K562 (cell line): Measurements from ENCODE around the gene SF3B1. TPM values are rescaled to one million over a fixed set of nuclear protein-coding genes. Genes with fewer than 3 reads are reported as not detected.

ENCODE experiments used
- ARID3A ChIP-seq: IDR thresholded peaks from 2 replicates; pipeline ENCODE4 v1.6.1; 2012; ENCODE audit warnings: low read depth, low read length, improper control_type of control experiment, borderline replicate concordance
- CBFA2T3 ChIP-seq: fragments of 450-650 bp; IDR thresholded peaks from 2 replicates; pipeline ENCODE4 v1.6.1; 2017
- CBX8 ChIP-seq: fragments of 200-600 bp; sonication (generic); IDR thresholded peaks from 2 replicates; pipeline ENCODE4 v1.6.1; 2012; ENCODE audit warnings: borderline replicate concordance, mixed run types, low read depth, mild to moderate bottlenecking, moderate library complexity, mixed read lengths, low read length, control low read depth, inconsistent platforms; ENCODE audit not compliant: poor library complexity, severe bottlenecking; ENCODE audit errors: extremely low read depth
- CLOCK ChIP-seq: fragments of 250-450 bp; sonication (Bioruptor Pico); IDR thresholded peaks from 2 replicates; pipeline ENCODE4 v1.4.0; 2020; ENCODE audit warnings: mild to moderate bottlenecking, moderate library complexity, borderline replicate concordance
- DIDO1 ChIP-seq: fragments of 450-650 bp; IDR thresholded peaks from 2 replicates; pipeline ENCODE4 v1.6.1; 2016; ENCODE audit warnings: low read depth, missing biosample characterization, missing genetic modification characterization
- DPF2 ChIP-seq: fragments of 450-650 bp; IDR thresholded peaks from 2 replicates; pipeline ENCODE4 v1.6.1; 2016
- EHMT2 ChIP-seq: fragments of 450-650 bp; IDR thresholded peaks from 2 replicates; pipeline ENCODE4 v1.6.1; 2018; ENCODE audit warnings: antibody characterized with exemption
- ELF4 ChIP-seq: fragments of 450-650 bp; formaldehyde crosslinking; IDR thresholded peaks from 2 replicates; pipeline ENCODE4 v1.4.0; 2022; ENCODE audit warnings: missing genetic modification characterization
- EP400 ChIP-seq: fragments of 450-650 bp; IDR thresholded peaks from 2 replicates; pipeline ENCODE4 v1.6.1; 2017; ENCODE audit warnings: antibody characterized with exemption, mild to moderate bottlenecking, moderate library complexity
- HMBOX1 ChIP-seq: sonication (generic); IDR thresholded peaks from 2 replicates; pipeline ENCODE4 v1.6.1; 2016
- IRF1 ChIP-seq: sonication (generic); formaldehyde crosslinking; IDR thresholded peaks from 2 replicates; pipeline ENCODE4 v1.8.0; 2022; ENCODE audit warnings: missing genetic modification reagents, mild to moderate bottlenecking, borderline replicate concordance
- MLX ChIP-seq, 2 experiments: fragments of 450-650 bp in 1 of 2; sonication (generic) in 1 of 2; formaldehyde crosslinking; conservative IDR thresholded peaks; 2 replicates each; pipeline versions ENCODE4 v1.4.0 to v1.8.1; 2020 to 2022; ENCODE audit warnings: mild to moderate bottlenecking in 1 of 2, missing genetic modification reagents in 1 of 2
- PHF21A ChIP-seq: fragments of 450-650 bp; IDR thresholded peaks from 2 replicates; pipeline ENCODE4 v1.6.1; 2017; ENCODE audit warnings: low read depth, borderline replicate concordance
- POLR2H ChIP-seq: IDR thresholded peaks from 2 replicates; pipeline ENCODE4 v1.6.1; 2016; ENCODE audit warnings: missing genetic modification characterization, low read depth, mild to moderate bottlenecking, control low read depth, missing compliant biosample characterization, moderate library complexity
- PURB ChIP-seq: sonication (generic); formaldehyde crosslinking; IDR thresholded peaks from 2 replicates; pipeline ENCODE4 v1.9.0; 2021; ENCODE audit warnings: low read depth, mild to moderate bottlenecking, missing genetic modification reagents
- SP1 ChIP-seq: sonication (generic); formaldehyde crosslinking; IDR thresholded peaks from 2 replicates; pipeline ENCODE4 v1.8.1; 2022; ENCODE audit warnings: mild to moderate bottlenecking, missing genetic modification reagents
- TARDBP ChIP-seq: fragments of 450-650 bp; IDR thresholded peaks from 2 replicates; pipeline ENCODE4 v1.6.1; 2016
- ZNF143 ChIP-seq: sonication (generic); formaldehyde crosslinking; IDR thresholded peaks from 2 replicates; pipeline ENCODE4 v1.9.0; 2022; ENCODE audit warnings: mild to moderate bottlenecking, missing genetic modification reagents
- ZNF174 ChIP-seq: fragments of 250-450 bp; sonication (Bioruptor Pico); IDR thresholded peaks from 2 replicates; pipeline ENCODE4 v1.4.0; 2020; ENCODE audit warnings: mild to moderate bottlenecking
- ZNF263 ChIP-seq: sonication (generic); formaldehyde crosslinking; IDR thresholded peaks from 2 replicates; pipeline ENCODE4 v1.8.0; 2022; ENCODE audit warnings: mild to moderate bottlenecking, missing genetic modification reagents, borderline replicate concordance
- ZNF311 ChIP-seq: fragments of 250-450 bp; sonication (Bioruptor Pico); IDR thresholded peaks from 2 replicates; pipeline ENCODE4 v1.4.0; 2020; ENCODE audit warnings: mild to moderate bottlenecking, moderate library complexity
- ZNF766 ChIP-seq: fragments of 200-800 bp; sonication (Bioruptor generic); conservative IDR thresholded peaks from 2 replicates; pipeline ENCODE4 v1.6.1; 2016; ENCODE audit warnings: missing genetic modification characterization, missing compliant biosample characterization
- polyA plus RNA-seq, 8 experiments: library from polyadenylated mRNA; depleted of rRNA in 4 of 8; stranded (reverse) in 5 of 8; unstranded in 3 of 8; fragments of >200 nt; fragmentation: Nextera tagmentation in 2 of 8; fragmentation: Illumina TruSeq in 1 of 8; extraction: Ambion mirVana in 2 of 8; extraction: Trizol in 1 of 8; gene quantifications; 2 replicates each; pipeline versions ENCODE4 v1.2.1 to v1.2.3, GENCODE V29; 2011 to 2014; ENCODE audit warnings: inconsistent platforms in 1 of 8, missing spikeins in 1 of 8
- total RNA-seq, 7 experiments: library from RNA; depleted of rRNA in 6 of 7; stranded (reverse); fragments of >200 nt in 6 of 7; fragmentation: Illumina TruSeq in 2 of 7; extraction: Trizol in 2 of 7; gene quantifications; 2 replicates each; pipeline versions ENCODE4 v1.2.1 to v1.2.3, GENCODE V29; 2011 to 2021; ENCODE audit warnings: low replicate concordance in 1 of 7

Gene SF3B1
- total and polyA plus RNA-seq, 9 of the 15 experiments (the other 6 are each of a cell fraction or from before 2014, with no cell fraction given) = 96.2 to 377 (median 177) TPM

- TF ChIP-seq ZNF311 (CRISPR knock-in tag) = no peak
- TF ChIP-seq ARID3A = no peak
- TF ChIP-seq PURB (CRISPR knock-in tag) = no peak
- no peak for TF ChIP-seq CLOCK (CRISPR knock-in tag)
- TF ChIP-seq EHMT2 = no peak
- no peak for TF ChIP-seq ELF4 (CRISPR knock-in tag)
- no peak for TF ChIP-seq ZNF143 (CRISPR knock-in tag)
- peak; percentile 82 for TF ChIP-seq POLR2H (tag)
- peak; percentile 80 for TF ChIP-seq HMBOX1
- no peak for TF ChIP-seq ZNF766
- no peak for TF ChIP-seq DIDO1 (tag)
- no peak; the same call in 1 of the 2 replicates for TF ChIP-seq ZNF263 (CRISPR knock-in tag)
- TF ChIP-seq SP1 (CRISPR knock-in tag) = peak; percentile 89
- no peak for TF ChIP-seq IRF1 (CRISPR knock-in tag)
- peak; percentile 93 for TF ChIP-seq EP400
- TF ChIP-seq MLX (CRISPR knock-in tag; conservative IDR thresholded peaks at IDR 0.05) = 0 out of 4 replicates have a peak, but pooled peaks of 1 of the 2 experiments have one; percentile 30
- peak; percentile 20; the same call in 1 of the 2 replicates for TF ChIP-seq DPF2
- TF ChIP-seq ZNF174 (CRISPR knock-in tag) = no peak
- no peak for TF ChIP-seq PHF21A
- no peak for TF ChIP-seq CBFA2T3
- TF ChIP-seq TARDBP = no peak
- no peak for TF ChIP-seq CBX8
These were observed 18.5 kb upstream of the SF3B1 start, which contains the start of gene COQ10B (continued) for GRCh38 chr2:197453123-197453913.
